HG03045 (cell line): ENCODE results near the gene CENPT.

Experiments
- ATAC-seq: cut with Tn5 transposase; IDR thresholded peaks from one replicate; pipeline ENCODE4 v1.9.1; 2021; ENCODE audit warnings: mild to moderate bottlenecking, moderate library complexity; ENCODE audit not compliant: unreplicated experiment

The CENPT gene

GRCh38 chr16:67847064-67847861 lies at the start of gene CENPT:
Gene CENPT (minus strand): TSS chr16:67847693. CDS start chr16:67833859, 13,834 bp downstream.
- ATAC-seq: peak; percentile 34

- no peak for ATAC-seq
Measured at GRCh38 chr16:67897231-67897630, 49.7 kb upstream of the CENPT start.

- no peak for ATAC-seq
Measured at GRCh38 chr16:67893743-67894399, 46.4 kb upstream of the CENPT start.

GRCh38 chr16:67892899-67893742 lies 45.6 kb upstream of the CENPT start, which contains the start of gene PSKH1:
Gene PSKH1 (plus strand): TSS chr16:67893254. CDS start chr16:67908750, 15,496 bp downstream.
- peak; percentile 88 for ATAC-seq

- ATAC-seq: no peak
Measured at GRCh38 chr16:67892375-67892774, 44.9 kb upstream of the CENPT start.

GRCh38 chr16:67888331-67888730 lies 40.8 kb upstream of the CENPT start:
- ATAC-seq: no peak

- no peak for ATAC-seq
Measured at GRCh38 chr16:67886387-67886786, 38.9 kb upstream of the CENPT start.

GRCh38 chr16:67885976-67886375 lies 38.5 kb upstream of the CENPT start:
- ATAC-seq: no peak

- no peak for ATAC-seq
Measured at GRCh38 chr16:67885545-67885944, 38.1 kb upstream of the CENPT start.

GRCh38 chr16:67884684-67885083 lies 37.2 kb upstream of the CENPT start, which contains the start of gene NRN1L:
Gene NRN1L (plus strand): TSS chr16:67884885. CDS start chr16:67884904, 19 bp downstream.
- ATAC-seq: no peak

- no peak for ATAC-seq
Measured at GRCh38 chr16:67883872-67884261, 36.4 kb upstream of the CENPT start.

GRCh38 chr16:67883146-67883871 lies 35.8 kb upstream of the CENPT start:
- no peak for ATAC-seq

- ATAC-seq: no peak
Measured at GRCh38 chr16:67882374-67883145, 35.1 kb upstream of the CENPT start.

GRCh38 chr16:67881621-67882161 lies 34.2 kb upstream of the CENPT start:
- ATAC-seq: no peak

GRCh38 chr16:67880584-67880983 lies 33.1 kb upstream of the CENPT start:
- no peak for ATAC-seq

GRCh38 chr16:67879936-67880335 lies 32.4 kb upstream of the CENPT start:
- ATAC-seq: no peak

- no peak for ATAC-seq
Measured at GRCh38 chr16:67879462-67879861, 32.0 kb upstream of the CENPT start.

- ATAC-seq: no peak
Measured at GRCh38 chr16:67878846-67879245, 31.4 kb upstream of the CENPT start.

GRCh38 chr16:67878232-67878631 lies 30.7 kb upstream of the CENPT start:
- ATAC-seq: no peak
